GM10266 (cell line): ENCODE measurements around the gene COPB1.
"Not testable (repeated sequence)": the region's sequence is repeated elsewhere in the genome, so short reads cannot be mapped to it uniquely, and the experiment has no call there.

Experiments
- DNase-seq: peaks from one replicate; pipeline ENCODE4 v3.0.0; 2012; ENCODE audit errors: extremely low spot score
- TF ChIP-seq, protein P1 (sequence below): IDR thresholded peaks from 2 replicates; pipeline ENCODE4 v1.5.1; 2012; ENCODE audit warnings: mild to moderate bottlenecking, low read depth; ENCODE audit not compliant: control insufficient read depth, insufficient read depth; ENCODE audit errors: missing control alignments

Gene COPB1

DNA sequence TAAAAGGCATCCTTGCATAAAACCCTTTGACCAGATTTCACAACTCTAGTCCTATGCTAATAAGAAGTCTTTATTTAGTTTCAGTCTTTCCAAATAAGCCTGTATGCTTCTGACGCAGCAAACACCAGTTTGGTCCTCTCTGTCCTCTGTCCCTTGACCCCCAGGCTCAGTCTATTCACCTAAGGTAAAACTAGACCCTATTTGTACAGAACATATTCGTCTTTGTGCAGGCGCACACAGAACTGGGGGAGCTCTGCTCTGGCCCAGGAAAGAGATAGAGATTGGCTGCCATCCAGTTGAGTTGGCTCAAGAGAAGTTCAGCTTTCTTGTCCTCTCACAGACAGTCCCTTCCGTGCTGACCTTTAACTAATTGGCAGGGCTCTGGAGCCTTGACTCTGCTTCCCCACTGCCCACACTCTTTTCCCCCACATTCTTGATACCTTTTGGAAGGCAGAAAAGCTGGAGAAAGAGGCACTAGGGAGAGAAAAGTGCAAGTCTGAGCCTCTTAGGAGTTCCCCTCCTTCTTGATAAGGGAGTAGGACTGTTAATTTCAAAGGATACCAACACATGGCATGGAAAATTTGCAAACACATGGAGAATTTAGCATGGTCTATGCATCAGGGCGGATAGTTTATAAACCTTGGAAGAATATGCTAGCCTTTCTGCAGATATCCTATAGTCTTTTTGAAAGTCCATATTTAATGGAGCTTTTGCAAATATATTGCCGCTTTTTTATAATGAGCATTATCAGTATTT is 41.8 kb upstream of the COPB1 start:
- DNase-seq: no peak
- TF ChIP-seq, protein P1, sequence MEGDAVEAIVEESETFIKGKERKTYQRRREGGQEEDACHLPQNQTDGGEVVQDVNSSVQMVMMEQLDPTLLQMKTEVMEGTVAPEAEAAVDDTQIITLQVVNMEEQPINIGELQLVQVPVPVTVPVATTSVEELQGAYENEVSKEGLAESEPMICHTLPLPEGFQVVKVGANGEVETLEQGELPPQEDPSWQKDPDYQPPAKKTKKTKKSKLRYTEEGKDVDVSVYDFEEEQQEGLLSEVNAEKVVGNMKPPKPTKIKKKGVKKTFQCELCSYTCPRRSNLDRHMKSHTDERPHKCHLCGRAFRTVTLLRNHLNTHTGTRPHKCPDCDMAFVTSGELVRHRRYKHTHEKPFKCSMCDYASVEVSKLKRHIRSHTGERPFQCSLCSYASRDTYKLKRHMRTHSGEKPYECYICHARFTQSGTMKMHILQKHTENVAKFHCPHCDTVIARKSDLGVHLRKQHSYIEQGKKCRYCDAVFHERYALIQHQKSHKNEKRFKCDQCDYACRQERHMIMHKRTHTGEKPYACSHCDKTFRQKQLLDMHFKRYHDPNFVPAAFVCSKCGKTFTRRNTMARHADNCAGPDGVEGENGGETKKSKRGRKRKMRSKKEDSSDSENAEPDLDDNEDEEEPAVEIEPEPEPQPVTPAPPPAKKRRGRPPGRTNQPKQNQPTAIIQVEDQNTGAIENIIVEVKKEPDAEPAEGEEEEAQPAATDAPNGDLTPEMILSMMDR: no peak

- TF ChIP-seq, protein P1: no peak
These were observed 40.4 kb upstream of the COPB1 start for GRCh38 chr11:14539982-14540421.

GRCh38 chr11:14538926-14539554 is 39.4 kb upstream of the COPB1 start:
- DNase-seq: no peak
- TF ChIP-seq, protein P1: no peak

More at GRCh38 chr11:14539982-14540421, 40.4 kb upstream of the COPB1 start:
- DNase-seq: no peak

- TF ChIP-seq, protein P1: no peak
- no peak for DNase-seq
These were observed 38.8 kb upstream of the COPB1 start for GRCh38 chr11:14538271-14538925.

DNA sequence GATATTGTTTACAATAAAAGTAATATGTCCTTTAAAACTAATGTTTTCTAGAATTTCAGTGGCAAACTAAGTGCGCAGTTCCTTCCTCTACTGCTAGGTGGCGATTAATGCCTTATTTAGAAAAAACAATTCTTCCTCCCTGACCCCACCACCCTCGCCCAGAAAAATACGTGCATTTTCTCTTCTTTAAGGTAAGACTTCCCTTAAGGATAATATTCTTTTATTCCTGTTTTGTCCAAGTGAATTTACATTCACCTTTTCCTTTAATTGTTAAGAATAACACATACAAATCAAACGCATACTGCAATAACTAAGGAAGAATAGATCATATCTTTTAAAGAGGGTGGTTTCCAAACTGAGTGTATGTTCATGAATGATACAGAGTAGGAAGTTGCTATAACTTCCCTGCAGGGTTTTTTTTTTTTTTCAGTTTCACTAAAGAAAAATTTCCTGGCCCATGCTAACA is 37.6 kb upstream of the COPB1 start:
- peak; percentile 46 for DNase-seq
- TF ChIP-seq, protein P1: peak; percentile 80

- not testable (repeated sequence) for DNase-seq
These were observed 35.6 kb upstream of the COPB1 start for GRCh38 chr11:14535166-14535565.

DNA sequence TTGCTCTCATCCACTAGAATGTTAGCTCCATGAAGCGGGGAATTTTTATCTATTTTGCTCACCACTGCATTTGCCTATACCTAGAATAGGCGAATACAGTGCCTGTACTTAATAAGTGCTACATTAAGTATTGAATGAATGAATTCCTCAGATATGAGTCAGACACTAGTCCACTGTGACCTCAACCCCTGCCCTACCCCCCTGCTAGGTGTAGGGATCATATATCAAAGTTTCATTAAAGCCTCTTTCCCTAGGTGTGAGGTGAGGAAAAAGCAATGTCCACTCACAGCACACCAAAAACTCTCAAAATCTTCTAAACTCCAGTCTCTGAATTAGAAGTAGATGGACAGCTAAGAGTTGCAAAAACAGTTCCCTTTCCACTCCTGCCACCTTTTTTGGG is 30.3 kb upstream of the COPB1 start:
- no peak for DNase-seq
- TF ChIP-seq, protein P1: no peak
